ENCODE data around the gene ORMDL3. TPM values are rescaled to one million over a fixed set of nuclear protein-coding genes. Genes with fewer than 3 reads are reported as not detected.
"Not testable (repeated sequence)": the region's sequence is repeated elsewhere in the genome, so short reads cannot be mapped to it uniquely, and the experiment has no call there.

ORMDL3 gene
- total RNA-seq, 1 experiment from 2014 or later = 14.7 TPM

GRCh38 chr17:39904990-39905288 is 22.5 kb downstream of the ORMDL3 start:
- POLR2A ChIA-PET = interaction anchor here (1.2 kb wide), 1 partner anchor 9 kb away, joined by 3 read pairs; no protein-coding TSS in a partner anchor
- DNase-seq (ENCODE audit: unreplicated experiment) = no peak
- Mint-ChIP-seq H3K4me3 (ENCODE audit: unreplicated experiment) (no peak overlapping the region), H3K27me3 (ENCODE audit: insufficient read depth, unreplicated experiment) (peaks cover 14% of the 10 kb centered on the region), H3K27ac (ENCODE audit: low read depth, unreplicated experiment) (no peak overlapping the region), H3K36me3 (ENCODE audit: insufficient read depth, unreplicated experiment) (no peaks in the 10 kb centered on the region), H3K4me1 (ENCODE audit: insufficient read depth, unreplicated experiment) (no peaks in the 10 kb centered on the region), H3K9me3 (ENCODE audit: unreplicated experiment) (no peaks in the 10 kb centered on the region)
- TF ChIP-seq CTCF (IDR thresholded peaks at IDR 0.05; ENCODE audit: unreplicated experiment) = no peak
- intact Hi-C loops (cut with micrococcal nuclease) = no loop called here
- CTCF ChIA-PET = no interaction called here
- no TSS peak for BruUV-seq (replicated peaks)

- H3K27me3 Mint-ChIP-seq (ENCODE audit: insufficient read depth, unreplicated experiment) = peaks cover 16% of the 10 kb centered on the region
- CTCF ChIA-PET = no interaction called here
- H3K4me1 Mint-ChIP-seq (ENCODE audit: insufficient read depth, unreplicated experiment) = no peaks in the 10 kb centered on the region
- no TSS peak for BruUV-seq (replicated peaks)
- DNase-seq (ENCODE audit: unreplicated experiment) = no peak
- no peaks in the 10 kb centered on the region for H3K9me3 Mint-ChIP-seq (ENCODE audit: unreplicated experiment)
- no peak overlapping the region for H3K27ac Mint-ChIP-seq (ENCODE audit: low read depth, unreplicated experiment)
- intact Hi-C loops (cut with micrococcal nuclease) = no loop called here
- POLR2A ChIA-PET = no interaction called here
- TF ChIP-seq CTCF (IDR thresholded peaks at IDR 0.05; ENCODE audit: unreplicated experiment) = no peak
- no peaks in the 10 kb centered on the region for H3K36me3 Mint-ChIP-seq (ENCODE audit: insufficient read depth, unreplicated experiment)
- H3K4me3 Mint-ChIP-seq (ENCODE audit: unreplicated experiment) = no peak overlapping the region
Observed at GRCh38 chr17:39903158-39903884, 24.1 kb downstream of the ORMDL3 start.

- H3K27ac Mint-ChIP-seq (ENCODE audit: low read depth, unreplicated experiment); H3K9me3 Mint-ChIP-seq (ENCODE audit: unreplicated experiment); BruUV-seq (replicated peaks); H3K4me1 Mint-ChIP-seq (ENCODE audit: insufficient read depth, unreplicated experiment); intact Hi-C loops (cut with micrococcal nuclease); DNase-seq (ENCODE audit: unreplicated experiment); H3K36me3 Mint-ChIP-seq (ENCODE audit: insufficient read depth, unreplicated experiment); H3K4me3 Mint-ChIP-seq (ENCODE audit: unreplicated experiment): not testable (repeated sequence)
- POLR2A ChIA-PET = interaction anchor here (0.7 kb wide), 2 partner anchors 83 to 211 kb away, joined by 3 read pairs; no protein-coding TSS in a partner anchor
- CTCF ChIA-PET = interaction anchor here (0.7 kb wide), 2 partner anchors 372 to 546 kb away, joined by 3 to 4 read pairs; no protein-coding TSS in a partner anchor
- peaks cover 28% of the 10 kb centered on the region for H3K27me3 Mint-ChIP-seq (ENCODE audit: insufficient read depth, unreplicated experiment)
Observed at GRCh38 chr17:39902027-39902426, 25.4 kb downstream of the ORMDL3 start.

- no peaks in the 10 kb centered on the region for H3K9me3 Mint-ChIP-seq (ENCODE audit: unreplicated experiment)
- ChIA-PET POLR2A (no interaction called here), CTCF (no interaction called here)
- no peak overlapping the region for H3K4me3 Mint-ChIP-seq (ENCODE audit: unreplicated experiment)
- no TSS peak for BruUV-seq (replicated peaks)
- intact Hi-C loops (cut with micrococcal nuclease) = no loop called here
- H3K27ac Mint-ChIP-seq (ENCODE audit: low read depth, unreplicated experiment) = no peak overlapping the region
- no peak for TF ChIP-seq CTCF (IDR thresholded peaks at IDR 0.05; ENCODE audit: unreplicated experiment)
- no peak for DNase-seq (ENCODE audit: unreplicated experiment)
- H3K4me1 Mint-ChIP-seq (ENCODE audit: insufficient read depth, unreplicated experiment) = no peaks in the 10 kb centered on the region
- peaks cover 56% of the 10 kb centered on the region for H3K27me3 Mint-ChIP-seq (ENCODE audit: insufficient read depth, unreplicated experiment)
- no peaks in the 10 kb centered on the region for H3K36me3 Mint-ChIP-seq (ENCODE audit: insufficient read depth, unreplicated experiment)
Observed at GRCh38 chr17:39899215-39899614, 28.2 kb downstream of the ORMDL3 start.
